Femur (tissue), 1 donor: Measurements from ENCODE around the gene ARHGAP6.

ENCODE experiments used
- DNase-seq: peaks from one replicate; pipeline ENCODE4 v3.0.0-alpha.2; 2017

ARHGAP6 gene

DNA sequence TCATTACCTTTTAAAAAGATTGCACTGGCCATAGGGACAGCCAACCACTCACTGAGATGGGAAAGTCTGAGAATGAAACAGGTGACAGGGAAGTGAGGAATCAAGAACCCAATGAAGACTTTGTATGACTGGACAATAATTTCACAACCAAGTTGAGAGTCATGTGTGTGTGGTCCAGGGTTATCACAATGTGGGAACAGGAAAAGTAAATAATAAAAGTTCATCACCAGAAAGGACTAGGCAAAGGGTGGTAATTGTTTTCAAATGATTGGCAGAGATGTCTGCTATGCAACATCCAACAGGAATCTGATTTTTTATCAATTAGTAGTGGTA, 243.2 kb downstream of the ARHGAP6 start:
- DNase-seq, result no peak

DNA sequence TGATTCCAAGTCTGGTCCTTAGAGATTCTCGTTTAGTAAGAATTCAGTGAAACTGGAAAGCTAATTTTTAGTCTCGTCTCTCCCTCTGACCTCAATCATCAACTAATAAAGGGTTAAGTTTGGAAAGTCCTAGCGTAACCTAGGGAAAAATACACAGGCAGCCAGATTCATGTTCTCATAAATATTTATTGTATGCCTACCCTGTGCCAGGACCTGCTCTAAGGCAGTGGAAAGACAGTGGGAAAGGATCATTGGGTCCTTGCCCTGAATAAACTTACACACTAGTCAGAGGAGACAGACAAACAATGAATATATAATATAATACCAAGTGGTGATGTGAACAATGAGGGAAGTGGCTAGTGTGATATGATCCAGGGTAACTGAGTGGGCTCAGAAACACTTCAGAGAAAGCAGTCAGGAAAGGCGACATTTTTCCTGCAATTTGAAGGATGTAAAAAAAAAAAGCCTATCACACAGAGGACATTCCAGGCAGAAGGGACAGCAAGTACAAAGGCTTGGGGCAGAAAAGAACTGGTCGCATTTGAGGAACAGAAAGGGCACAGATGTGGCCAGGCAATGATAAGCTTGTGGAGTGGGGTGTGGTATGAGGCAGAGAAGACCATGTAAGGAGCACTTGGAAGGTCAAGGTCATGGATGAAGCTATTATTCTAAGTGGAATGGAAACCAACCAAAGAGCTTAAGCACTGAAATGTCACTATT, 243.8 kb downstream of the ARHGAP6 start:
- no peak for DNase-seq

DNA sequence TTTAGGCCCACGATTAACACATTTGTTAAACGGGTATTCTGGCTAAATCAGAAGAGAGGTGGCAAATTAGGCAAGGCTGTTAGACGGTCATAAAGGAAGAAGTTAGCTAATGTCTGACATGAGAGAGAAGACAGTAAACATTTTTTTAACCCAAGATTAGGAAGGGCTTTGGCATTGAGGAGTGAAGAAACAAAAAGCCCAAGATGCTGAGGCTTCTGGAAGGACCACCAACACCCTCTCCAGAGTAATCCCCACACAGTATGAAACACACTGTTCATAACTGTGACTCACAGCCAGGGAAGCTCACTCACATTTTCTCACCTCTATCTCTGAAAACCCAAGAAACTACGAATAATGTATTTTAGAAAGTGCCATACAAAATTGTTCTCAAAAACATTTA, 244.9 kb downstream of the ARHGAP6 start:
- DNase-seq, result no peak

DNA sequence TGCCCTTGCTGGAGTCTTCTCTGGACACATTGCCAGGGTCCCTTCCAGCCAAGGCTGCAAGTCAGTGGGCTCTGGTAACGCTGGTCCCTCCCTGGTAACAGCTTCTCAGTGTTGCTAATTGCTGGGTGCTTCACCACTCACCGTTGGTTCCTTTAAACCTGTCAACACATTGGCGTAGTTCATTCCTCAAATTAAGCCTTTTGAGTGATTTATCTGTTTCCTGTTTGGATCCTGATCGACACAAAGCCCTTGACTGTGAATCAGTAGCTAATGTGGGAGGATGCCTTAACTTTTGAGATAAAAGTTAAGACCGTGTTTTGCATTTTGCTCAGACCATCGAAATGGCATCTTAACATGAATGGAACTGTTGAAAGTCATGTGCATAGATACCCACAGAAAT, 246.6 kb downstream of the ARHGAP6 start:
- DNase-seq, result no peak

DNA sequence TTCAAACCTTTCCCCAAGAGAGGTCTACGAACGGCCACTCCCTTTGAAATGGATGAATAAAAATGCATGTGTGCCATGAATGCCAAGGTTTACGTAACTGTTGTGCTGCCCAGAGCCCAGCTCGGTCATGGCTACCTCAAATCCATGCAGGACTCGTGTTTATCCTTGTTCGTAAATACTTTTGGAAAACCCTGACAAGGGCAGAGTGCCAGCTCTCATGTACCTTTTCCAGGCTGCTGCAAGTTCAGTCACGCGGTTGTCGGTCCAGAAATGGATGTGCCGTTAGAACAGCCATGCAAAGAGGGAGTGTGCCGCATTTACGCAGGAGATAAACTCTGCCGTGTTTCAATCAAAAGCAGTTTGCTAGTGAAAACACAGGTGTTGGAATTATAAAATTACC, 249.1 kb downstream of the ARHGAP6 start:
- no peak for DNase-seq

DNA sequence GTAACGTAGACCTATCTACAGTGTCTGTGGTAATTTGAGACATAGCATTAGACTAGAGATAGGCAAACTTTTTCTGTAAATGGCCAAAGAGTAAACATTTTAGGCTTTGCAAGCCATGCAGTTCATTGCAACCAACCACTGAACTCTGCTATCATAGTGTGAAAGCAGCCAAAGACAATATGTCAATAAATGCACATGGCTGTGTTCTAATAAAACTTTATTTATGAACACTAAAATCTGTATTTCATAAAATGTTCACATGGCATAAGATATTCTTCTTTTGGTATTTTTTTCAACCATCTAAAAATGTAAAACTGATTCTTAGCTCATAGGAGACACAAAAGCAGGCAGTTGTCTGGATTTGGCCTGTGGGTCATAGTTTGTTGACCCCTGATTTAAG, 251.6 kb downstream of the ARHGAP6 start:
- no peak for DNase-seq

DNA sequence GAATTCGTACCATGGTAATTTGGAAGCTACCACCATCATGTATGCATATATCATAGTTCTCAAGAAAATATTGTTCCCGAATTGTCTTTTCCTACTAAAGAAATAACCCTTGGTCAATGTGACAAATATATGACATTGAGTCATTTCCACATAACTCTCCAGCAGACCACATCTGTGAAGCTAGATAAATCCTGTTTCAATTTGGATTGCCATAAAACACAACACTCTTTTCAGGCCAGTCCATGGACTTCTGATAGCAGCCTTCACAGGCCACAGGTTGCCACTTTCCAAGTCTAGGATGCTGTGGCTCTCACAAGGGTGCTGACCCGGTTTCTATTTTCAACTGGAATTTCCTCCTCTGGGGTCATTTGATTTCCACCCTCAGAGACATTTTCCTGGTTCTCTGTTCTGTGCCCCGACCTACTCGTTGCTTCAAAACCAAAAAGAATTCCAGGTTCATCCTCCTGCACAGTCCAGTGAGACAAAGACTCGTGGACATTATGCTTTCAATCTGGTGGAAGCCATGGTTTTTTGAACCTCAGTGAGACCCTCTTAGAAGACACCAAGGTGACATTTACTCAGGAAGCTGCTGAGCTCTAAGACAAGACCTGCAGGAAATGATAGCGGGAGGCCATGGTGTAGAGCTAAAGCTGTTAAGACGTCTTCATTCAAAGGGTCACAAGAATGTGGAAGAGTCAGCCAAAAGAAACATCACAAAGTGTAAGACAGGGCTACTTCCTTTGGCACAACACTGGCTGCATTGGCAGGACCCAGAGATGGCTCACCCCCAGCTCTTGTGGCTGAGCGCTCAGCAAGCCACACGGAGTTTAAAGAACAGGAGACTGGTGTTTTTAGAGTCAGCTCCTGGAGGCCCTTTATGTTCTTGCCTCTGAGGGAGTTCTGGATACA, 252.8 kb downstream of the ARHGAP6 start:
- no peak for DNase-seq

DNA sequence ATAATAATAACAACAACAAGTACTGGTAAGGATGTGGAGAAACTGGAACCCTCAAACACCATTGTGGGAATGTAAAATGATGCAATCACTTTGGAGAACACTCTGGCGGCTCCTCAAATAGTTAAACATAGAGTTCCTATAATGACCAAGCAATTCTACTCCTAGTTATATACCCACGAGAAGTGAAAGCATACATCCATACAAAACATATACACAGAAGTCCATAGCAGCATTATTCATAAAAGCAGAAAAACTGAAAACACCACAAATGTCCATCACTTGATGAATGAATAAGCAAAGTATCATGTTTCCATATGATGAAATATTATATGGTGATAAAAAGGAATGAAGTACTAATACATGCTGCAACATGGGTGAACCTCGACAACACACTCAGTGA, 255.8 kb downstream of the ARHGAP6 start:
- DNase-seq, result no peak

DNA sequence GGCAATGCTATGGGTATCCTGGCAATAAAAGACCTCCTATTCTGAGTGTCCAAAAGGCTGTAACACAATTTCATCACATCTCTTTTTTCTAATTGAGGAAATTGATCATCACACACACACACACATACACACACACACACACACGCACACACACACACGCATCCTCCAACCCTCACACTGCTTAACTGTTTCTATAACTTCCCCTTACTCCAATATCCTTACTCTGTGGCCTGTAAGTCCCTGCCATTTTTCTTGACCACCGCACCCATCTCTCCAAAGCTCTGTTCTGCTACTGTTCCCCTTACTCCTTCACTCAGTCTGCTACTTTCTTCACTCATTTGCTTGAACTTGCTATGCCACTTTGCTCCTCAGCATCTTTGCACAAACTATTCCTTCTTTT, 256.9 kb downstream of the ARHGAP6 start:
- no peak for DNase-seq

DNA sequence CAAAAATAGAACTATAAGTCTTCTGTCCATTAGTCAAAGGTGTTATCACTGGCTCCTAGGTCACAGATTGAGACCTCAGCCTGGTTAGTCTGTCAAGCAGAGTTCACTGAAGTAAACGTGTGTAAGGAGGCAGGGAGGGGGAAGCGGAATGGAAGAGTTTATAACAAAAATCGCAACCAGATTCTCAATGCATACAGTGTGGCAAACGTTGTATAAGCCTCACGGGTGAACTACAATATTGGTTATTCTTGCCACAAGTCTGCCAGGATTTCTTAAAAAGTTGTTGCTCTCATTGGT, 257.7 kb downstream of the ARHGAP6 start:
- DNase-seq, result no peak

DNA sequence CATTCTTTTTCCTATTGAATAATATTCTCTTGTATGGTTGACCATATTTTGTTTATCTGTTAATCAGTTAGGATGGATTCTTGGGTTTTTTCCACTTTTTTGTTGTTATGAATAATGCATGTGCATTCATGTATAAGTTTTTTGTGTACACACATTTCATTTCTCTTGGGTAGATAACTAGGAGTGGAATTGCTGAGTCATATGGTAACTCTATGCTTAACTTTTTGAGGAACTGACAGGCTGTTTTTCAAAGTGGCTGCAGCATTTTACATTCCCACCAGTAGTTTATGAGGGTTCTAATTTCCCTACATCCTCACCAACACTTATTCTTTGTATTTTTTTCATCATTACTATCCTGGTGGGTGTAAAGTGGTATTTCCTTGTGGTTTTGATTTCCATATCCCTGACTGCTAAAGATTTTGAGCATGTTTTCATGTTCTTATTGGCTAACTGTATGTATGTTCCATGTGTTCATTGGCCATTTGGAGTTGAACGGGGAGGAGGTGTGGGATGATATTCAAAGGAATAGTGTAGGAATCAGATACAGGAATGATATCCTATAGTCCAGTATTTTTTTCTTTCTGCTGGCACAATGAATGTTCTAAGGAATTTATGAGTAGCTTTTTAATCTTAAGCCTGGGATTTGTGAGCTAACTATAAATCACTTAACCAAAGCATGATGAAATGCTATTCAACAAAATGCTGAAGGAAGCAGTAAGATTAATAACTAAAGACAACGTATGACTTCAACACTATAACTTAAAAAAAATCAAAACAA, 258.2 kb downstream of the ARHGAP6 start:
- DNase-seq, result no peak

DNA sequence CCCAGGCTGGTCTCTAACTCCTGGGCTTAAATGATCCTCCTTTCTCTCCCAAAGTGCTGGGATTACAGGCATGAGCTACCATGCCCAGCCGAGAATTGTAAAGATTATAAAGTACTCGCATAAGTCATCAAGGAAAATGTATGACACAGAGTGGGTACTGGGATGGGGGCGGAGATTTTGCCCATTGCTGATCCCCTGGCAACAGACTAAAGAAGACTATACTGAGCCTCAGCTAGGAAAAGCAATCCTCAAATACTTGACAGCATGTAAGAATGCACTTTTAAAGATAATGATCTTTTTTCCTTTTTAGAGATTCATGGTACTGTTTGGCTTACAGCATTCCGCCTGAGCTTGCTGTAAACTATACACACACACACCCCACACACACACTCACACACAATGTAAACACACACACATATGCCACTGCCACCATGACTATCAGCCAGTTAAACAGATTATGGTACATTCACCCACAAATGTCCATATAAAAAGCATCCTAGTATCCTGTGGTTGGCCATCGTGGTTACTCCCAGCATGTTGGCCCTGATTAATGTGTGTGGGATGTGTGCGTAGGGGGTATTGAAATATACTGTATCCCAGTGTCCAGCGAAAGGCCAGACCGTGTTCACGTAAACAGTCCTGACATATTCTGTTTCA, 259.5 kb downstream of the ARHGAP6 start:
- DNase-seq, result no peak

DNA sequence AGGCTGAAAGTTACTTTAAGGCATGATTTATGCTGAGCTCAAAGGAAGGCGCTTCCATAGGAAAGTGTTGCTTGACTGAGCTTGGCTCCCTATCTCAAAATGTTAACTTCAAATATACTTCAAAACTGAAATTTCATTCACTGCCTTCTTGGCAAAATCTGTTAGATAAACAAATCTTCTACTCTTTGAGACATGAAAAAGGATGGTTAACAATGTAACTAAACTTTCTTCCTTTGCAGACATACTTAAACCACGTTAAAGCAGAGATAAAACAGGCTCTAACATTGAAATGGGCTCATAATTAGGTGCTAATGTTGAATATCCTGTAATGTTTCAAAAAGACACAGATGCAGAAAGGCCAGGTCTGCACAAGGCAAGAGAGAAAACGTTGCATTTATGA, 262.1 kb downstream of the ARHGAP6 start:
- no peak for DNase-seq

DNA sequence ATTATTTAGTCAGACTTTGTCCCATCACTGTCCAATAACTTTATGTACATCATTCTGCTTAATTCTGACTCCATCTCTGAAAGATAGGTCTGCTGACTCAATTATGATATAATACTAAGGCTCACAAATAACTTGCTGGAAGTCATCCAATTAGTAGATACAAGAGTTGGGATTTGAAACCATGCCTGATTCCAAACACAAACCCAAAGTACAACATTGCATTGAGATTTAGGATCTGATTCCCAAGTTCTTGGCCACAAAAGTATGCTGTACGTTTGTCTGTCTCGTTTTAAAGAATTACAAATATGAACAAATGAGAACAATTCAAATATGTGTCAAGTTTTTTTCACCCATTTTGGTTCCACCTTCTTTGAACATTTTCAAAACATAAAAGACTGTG, 263.8 kb downstream of the ARHGAP6 start:
- DNase-seq, result no peak

DNA sequence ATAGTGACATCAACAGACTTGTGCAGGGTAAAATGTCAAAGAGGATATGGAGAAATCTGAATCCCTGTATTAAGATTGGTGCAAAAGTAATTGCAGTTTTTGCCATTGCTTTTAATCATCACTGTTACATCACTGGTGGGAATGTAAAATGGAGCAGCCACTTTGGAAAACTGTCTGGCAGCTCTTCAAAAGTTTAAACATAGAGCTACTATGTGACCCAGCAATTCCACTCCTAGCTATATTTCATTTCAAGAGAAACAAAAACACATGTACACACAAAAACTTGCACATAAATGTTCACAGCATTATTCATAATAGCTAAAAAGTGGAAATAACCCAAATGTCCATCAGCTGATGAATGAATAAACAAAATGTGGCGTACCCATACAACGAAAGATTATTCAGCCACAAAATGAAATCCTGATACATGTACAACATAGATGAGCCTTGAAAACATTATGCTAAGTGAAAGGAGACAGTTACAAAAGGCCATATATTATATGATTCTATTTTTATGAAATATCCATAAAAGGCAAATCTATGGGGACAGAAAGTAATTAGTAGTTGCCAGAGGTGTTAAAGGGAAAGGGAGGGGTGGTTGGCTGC, 266.1 kb downstream of the ARHGAP6 start:
- no peak for DNase-seq

DNA sequence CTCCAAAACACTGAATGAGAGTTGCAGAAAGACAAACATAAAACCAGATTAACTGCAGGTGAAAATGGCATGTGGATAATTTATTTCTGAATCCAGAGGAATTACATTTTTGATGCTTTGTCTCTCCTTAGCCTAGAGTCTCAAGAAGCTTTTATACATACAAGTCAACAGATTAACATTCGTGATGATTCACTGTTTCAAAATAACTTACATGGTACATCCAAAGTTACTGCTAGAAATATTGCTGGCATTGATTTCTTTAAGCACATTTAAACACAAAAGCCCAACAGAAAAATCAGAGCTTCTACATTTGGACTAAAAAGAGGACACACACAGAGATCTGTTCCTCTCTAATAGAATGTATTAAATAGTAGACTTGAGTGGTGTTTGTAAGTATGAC, 266.9 kb downstream of the ARHGAP6 start:
- no peak for DNase-seq

DNA sequence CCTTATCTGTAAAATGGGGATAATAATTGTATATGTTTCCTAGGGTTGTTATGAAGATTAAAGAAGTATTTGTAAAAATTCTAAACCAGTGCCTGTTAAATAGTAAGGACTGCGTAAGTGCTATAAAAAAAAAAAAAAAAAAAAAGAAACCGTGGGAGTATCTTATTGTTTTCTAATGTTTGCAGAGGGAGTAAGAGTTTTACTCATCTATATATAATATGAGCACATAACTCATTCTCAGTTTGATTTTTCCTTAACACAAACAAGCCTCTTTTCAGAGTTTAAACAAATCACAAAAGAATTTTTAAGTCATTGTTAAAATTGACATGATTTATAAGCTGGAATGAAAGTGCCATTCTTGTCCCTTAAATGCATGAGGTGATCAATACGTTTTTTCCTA, 267.6 kb downstream of the ARHGAP6 start:
- no peak for DNase-seq

DNA sequence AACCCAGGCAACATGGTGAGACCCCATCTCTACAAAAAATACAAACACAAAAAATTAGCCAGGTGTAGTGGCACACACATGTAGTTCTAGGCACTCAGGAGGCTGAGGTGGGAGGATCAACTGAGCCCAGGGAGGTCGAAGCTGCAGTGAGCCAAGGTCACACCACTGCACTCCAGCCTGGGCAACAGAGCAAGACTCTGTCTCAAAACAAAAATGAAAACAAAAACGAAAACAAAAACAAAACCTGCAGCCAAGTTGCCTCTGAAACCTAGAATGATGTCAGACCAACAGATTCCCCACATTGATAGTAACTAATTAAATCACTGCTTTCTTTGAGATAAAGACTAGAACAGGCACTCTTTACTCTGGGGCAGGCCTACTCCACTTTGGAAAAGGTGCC, 268.0 kb downstream of the ARHGAP6 start:
- no peak for DNase-seq

DNA sequence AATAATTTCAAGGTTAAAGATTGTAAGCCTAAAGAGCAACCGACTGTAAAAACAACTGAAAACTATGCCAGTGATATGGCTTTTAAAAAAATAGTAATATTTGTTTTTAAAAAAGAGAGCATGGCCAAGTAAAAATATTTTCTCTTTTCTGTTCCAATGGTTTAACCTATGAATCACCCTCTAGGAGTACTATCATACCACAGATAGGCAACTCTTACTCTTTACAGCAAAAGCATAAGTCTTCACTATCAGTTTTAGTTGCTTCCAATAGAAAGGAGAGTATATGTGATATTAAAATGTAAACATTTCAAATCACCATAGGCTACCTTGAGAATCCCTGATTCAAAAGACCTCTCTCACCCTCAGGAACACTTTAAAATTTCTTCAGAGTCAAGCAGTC, 269.9 kb downstream of the ARHGAP6 start:
- no peak for DNase-seq

DNA sequence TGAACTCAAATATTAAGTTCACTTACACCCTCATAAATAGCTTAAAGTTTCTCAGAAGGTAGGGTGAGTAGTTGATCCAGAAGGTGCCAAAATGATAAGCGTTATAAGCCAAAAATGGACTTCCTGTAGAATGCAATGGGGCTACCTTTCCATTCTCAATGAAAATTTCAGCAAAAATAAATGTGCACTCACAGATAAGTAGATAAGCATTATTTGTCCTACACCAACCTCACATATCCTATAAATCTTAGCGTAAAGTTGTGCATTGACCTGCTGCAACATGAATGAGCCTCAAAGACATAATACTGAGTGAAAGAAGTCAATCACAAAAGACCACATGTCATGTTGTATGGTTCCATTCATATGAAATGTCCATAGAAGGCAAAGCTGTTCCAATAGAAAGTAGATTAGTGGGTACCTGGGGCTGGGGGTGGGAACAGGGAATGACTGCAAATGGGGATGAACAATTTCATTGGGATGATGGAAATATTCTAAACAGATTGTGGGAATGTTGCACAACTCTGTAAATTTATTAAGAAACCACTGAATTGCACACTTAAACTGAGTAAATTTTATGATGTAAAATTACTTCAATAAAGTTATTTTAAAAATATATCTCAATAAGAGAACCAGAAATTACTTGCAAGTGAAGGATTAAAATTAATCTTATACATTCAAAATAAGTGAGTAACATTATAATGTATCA, 271.6 kb downstream of the ARHGAP6 start:
- no peak for DNase-seq

DNA sequence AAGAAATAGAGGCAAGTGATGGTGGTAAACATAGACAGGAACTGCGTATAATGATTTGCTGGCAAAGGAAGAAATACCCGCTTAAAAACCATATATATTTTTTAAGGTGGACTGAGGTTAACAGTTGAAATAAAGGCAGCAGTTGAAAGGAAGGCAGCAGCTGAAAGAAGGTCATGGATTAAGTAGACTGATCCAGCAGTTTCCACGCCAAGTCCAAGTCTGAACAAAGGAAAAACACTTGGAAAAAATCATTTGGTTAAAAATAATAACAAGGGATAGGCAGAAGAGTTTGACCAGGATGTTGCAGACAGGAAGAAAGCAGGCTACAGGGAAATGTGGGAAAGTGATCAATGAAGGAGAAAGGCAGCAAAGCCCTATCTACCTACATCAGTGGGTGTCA, 278.9 kb downstream of the ARHGAP6 start:
- DNase-seq, result no peak

DNA sequence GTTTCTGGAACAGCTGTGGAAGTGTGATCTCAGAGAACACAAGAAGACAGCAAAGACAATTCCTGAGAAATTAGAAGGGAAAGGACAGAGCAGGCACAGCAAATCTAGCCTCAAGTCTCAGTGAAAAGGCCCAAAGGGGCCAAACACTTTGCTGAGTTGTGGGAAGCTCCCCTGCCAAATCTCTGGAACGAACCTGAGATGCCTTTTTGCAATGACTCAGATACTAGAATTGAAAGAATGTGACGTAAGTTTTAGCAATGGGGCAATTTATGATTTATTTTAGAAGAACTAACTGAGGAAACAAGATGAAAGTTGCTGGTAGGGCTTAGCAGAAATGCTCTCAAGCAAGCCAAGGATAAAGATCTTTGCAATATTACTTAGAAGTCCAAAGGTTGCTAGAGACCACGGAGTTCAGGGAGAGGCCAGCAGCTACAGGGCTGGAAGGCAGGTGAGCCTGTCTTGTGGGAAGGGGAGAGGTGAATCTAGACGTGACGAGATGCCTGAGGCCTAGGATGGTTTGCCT, 279.7 kb downstream of the ARHGAP6 start:
- DNase-seq, result no peak
